Astrocyte (in vitro differentiated cells and primary cell): ENCODE results near the gene PTGFRN. TPM values are rescaled to one million over a fixed set of nuclear protein-coding genes. Genes with fewer than 3 reads are reported as not detected.

Experiments
- DNase-seq: peaks from one replicate; pipeline ENCODE4 v3.0.0-alpha.2; 2010; ENCODE audit warnings: low read depth
- FAIRE-seq: peaks from 2 replicates; lab custom pipeline; 2011; peaks lifted over from hg19 to GRCh38; lab: Jason Lieb, UNC
- H2AFZ ChIP-seq: 2 replicates; pipeline ENCODE4 v1.6.0; 2012; ENCODE audit warnings: low read depth, low read length, inconsistent platforms
- H3K27ac ChIP-seq: 2 replicates; pipeline ENCODE4 v1.5.1; 2011; ENCODE audit warnings: low read depth, low read length, inconsistent platforms
- H3K27me3 ChIP-seq: 2 replicates; pipeline ENCODE4 v1.6.0; 2011; ENCODE audit warnings: low read length, inconsistent platforms; ENCODE audit not compliant: insufficient read depth
- H3K36me3 ChIP-seq: 2 replicates; pipeline ENCODE4 v1.5.1; 2011; ENCODE audit warnings: low read length, inconsistent platforms; ENCODE audit not compliant: insufficient read depth
- H3K4me1 ChIP-seq: 2 replicates; pipeline ENCODE4 v1.5.1; 2011; ENCODE audit warnings: low read length, inconsistent platforms; ENCODE audit not compliant: insufficient read depth
- H3K4me2 ChIP-seq: 2 replicates; pipeline ENCODE4 v1.6.0; 2012; ENCODE audit warnings: low read length, inconsistent platforms
- H3K4me3 ChIP-seq: 2 replicates; pipeline ENCODE4 v1.5.1; 2011; ENCODE audit warnings: low read depth, mild to moderate bottlenecking, low read length, inconsistent platforms; ENCODE audit not compliant: insufficient read depth
- H3K79me2 ChIP-seq: 2 replicates; pipeline ENCODE4 v1.6.0; 2012; ENCODE audit warnings: mild to moderate bottlenecking, low read length, inconsistent platforms; ENCODE audit not compliant: insufficient read depth
- H3K9ac ChIP-seq: 2 replicates; pipeline ENCODE4 v1.6.0; 2012; ENCODE audit warnings: mild to moderate bottlenecking, low read length, inconsistent platforms
- H3K9me3 ChIP-seq: 2 replicates; pipeline ENCODE4 v1.5.1; 2012; ENCODE audit warnings: low read depth, mild to moderate bottlenecking, low read length, inconsistent platforms; ENCODE audit not compliant: insufficient read depth
- H4K20me1 ChIP-seq: 2 replicates; pipeline ENCODE4 v1.6.0; 2012; ENCODE audit warnings: low read length, inconsistent platforms; ENCODE audit not compliant: insufficient read depth
- H3K27ac Mint-ChIP-seq: one replicate; pipeline ENCODE4 v1.8.0; 2021; ENCODE audit warnings: mild to moderate bottlenecking, mixed read lengths; ENCODE audit not compliant: unreplicated experiment
- H3K27me3 Mint-ChIP-seq: one replicate; pipeline ENCODE4 v1.8.0; 2021; ENCODE audit warnings: low read depth, mixed read lengths; ENCODE audit not compliant: unreplicated experiment
- H3K36me3 Mint-ChIP-seq: one replicate; pipeline ENCODE4 v1.8.0; 2021; ENCODE audit warnings: low read depth, mixed read lengths; ENCODE audit not compliant: unreplicated experiment
- H3K4me1 Mint-ChIP-seq: one replicate; pipeline ENCODE4 v1.8.0; 2021; ENCODE audit warnings: low read depth, mixed read lengths; ENCODE audit not compliant: unreplicated experiment
- H3K4me3 Mint-ChIP-seq: one replicate; pipeline ENCODE4 v1.8.0; 2021; ENCODE audit warnings: mild to moderate bottlenecking, moderate library complexity, mixed read lengths; ENCODE audit not compliant: unreplicated experiment
- H3K9me3 Mint-ChIP-seq: one replicate; pipeline ENCODE4 v1.8.0; 2021; ENCODE audit warnings: mild to moderate bottlenecking, mixed read lengths; ENCODE audit not compliant: unreplicated experiment
- EZH2 ChIP-seq: IDR thresholded peaks from 2 replicates; pipeline ENCODE4 v1.6.1; 2012; ENCODE audit warnings: mild to moderate bottlenecking, low read length, inconsistent platforms; ENCODE audit not compliant: insufficient read depth
- total RNA-seq: library from RNA; stranded (reverse); gene quantifications from 2 replicates; pipeline ENCODE4 v1.2.1, GENCODE V29; 2021
- TF ChIP-seq, protein P1 (sequence below): IDR thresholded peaks from 2 replicates; pipeline ENCODE4 v1.5.1; 2011; ENCODE audit warnings: low read depth, mild to moderate bottlenecking, inconsistent platforms, low read length, moderate library complexity; ENCODE audit not compliant: insufficient read depth

The PTGFRN gene
- total RNA-seq, 1 donor from 2014 or later, result 157 TPM

DNA sequence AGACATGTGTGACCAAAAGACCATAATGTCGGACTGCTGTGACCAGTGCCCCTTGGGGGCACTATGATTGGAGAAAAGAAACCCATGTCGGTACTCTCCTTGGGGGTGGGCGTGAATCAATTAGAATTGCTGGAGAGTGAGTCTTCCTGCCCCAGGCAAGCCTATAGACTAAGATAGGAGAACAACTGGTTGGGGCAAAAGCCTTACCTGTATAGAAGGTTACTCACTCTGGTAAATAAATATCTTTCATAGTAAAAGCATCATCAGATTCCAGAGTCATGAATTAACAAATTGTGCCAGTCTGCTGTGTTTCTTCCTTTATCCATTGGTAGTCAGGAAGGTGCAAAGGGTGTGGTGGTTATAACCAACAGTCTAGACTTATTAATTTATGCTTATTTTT, 2.9 kb upstream of the PTGFRN start:
- peaks cover 6% of the 10 kb centered on the region for H4K20me1 ChIP-seq
- H3K4me1 ChIP-seq, result peaks cover 18% of the 10 kb centered on the region
- H3K4me3 Mint-ChIP-seq, result no peak overlapping the region
- H3K27me3 Mint-ChIP-seq, result peaks cover 8% of the 10 kb centered on the region
- TF ChIP-seq, protein P1, sequence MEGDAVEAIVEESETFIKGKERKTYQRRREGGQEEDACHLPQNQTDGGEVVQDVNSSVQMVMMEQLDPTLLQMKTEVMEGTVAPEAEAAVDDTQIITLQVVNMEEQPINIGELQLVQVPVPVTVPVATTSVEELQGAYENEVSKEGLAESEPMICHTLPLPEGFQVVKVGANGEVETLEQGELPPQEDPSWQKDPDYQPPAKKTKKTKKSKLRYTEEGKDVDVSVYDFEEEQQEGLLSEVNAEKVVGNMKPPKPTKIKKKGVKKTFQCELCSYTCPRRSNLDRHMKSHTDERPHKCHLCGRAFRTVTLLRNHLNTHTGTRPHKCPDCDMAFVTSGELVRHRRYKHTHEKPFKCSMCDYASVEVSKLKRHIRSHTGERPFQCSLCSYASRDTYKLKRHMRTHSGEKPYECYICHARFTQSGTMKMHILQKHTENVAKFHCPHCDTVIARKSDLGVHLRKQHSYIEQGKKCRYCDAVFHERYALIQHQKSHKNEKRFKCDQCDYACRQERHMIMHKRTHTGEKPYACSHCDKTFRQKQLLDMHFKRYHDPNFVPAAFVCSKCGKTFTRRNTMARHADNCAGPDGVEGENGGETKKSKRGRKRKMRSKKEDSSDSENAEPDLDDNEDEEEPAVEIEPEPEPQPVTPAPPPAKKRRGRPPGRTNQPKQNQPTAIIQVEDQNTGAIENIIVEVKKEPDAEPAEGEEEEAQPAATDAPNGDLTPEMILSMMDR, result no peak
- TF ChIP-seq EZH2, result no peak
- H3K27ac ChIP-seq, result no peak overlapping the region
- DNase-seq (no peak), FAIRE-seq (no peak)
- peaks cover 15% of the 10 kb centered on the region for H3K79me2 ChIP-seq
- peaks cover 6% of the 10 kb centered on the region for H3K4me1 Mint-ChIP-seq
- no peaks in the 10 kb centered on the region for H3K36me3 Mint-ChIP-seq
- peaks cover 3% of the 10 kb centered on the region for H3K27me3 ChIP-seq
- H3K36me3 ChIP-seq, result no peaks in the 10 kb centered on the region
- H3K27ac Mint-ChIP-seq, result no peak overlapping the region
- no peak overlapping the region for H2AFZ ChIP-seq
- no peak overlapping the region for H3K9ac ChIP-seq
- no peaks in the 10 kb centered on the region for H3K9me3 Mint-ChIP-seq
- no peaks in the 10 kb centered on the region for H3K9me3 ChIP-seq
- H3K4me2 ChIP-seq, result no peak overlapping the region
- H3K4me3 ChIP-seq, result no peak overlapping the region

DNA sequence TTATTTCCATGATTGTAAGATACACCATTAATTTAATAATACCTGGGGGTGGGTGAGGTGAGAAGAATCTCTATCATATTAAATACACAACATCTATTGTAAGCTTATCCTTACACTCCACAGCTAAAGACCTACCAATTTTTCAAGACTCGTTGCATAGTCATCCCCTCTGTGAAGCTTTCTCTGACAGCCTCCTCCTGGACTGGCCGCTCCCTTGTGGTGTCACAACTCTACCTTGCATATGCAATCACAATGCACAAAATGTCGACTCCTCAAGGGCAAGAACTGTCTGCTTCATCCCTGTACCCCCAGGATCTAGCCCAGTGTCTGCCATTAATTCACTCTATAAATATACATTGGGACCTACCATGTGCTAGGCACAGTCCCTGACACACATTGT, 2.4 kb upstream of the PTGFRN start:
- FAIRE-seq, result no peak
- peaks cover 6% of the 10 kb centered on the region for H3K4me1 Mint-ChIP-seq
- H3K36me3 ChIP-seq, result no peaks in the 10 kb centered on the region

DNA sequence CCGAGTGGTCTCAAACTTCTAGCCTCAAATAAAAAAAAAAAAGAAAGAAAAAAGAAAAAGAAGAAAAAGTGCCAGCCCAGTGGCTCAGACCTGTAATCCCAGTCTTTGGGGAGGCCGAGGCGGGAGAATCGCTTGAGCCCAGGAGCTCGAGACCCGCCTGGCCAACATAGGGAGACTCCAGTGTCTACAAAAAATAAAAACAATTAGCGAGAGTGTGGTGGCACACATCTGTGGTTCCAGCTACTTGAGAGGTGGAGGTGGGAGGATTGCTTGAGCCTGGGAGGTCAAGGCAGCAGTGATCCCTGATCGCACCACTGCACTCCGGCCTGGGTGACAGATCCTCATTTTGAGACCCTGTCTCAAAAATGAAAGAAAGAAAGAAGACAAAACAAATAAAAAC, 1.4 kb upstream of the PTGFRN start:
- H3K9me3 ChIP-seq, result no peaks in the 10 kb centered on the region
- Mint-ChIP-seq H3K27ac (no peak overlapping the region), H3K36me3 (no peaks in the 10 kb centered on the region), H3K4me1 (peaks cover 6% of the 10 kb centered on the region), H3K9me3 (no peaks in the 10 kb centered on the region), H3K27me3 (peaks cover 4% of the 10 kb centered on the region), H3K4me3 (peak overlapping the region; percentile 22)
- peaks cover 29% of the 10 kb centered on the region for H3K79me2 ChIP-seq
- DNase-seq (no peak), FAIRE-seq (no peak)
- peaks cover 19% of the 10 kb centered on the region for H3K4me1 ChIP-seq
- no peaks in the 10 kb centered on the region for H3K27me3 ChIP-seq
- H3K36me3 ChIP-seq, result no peaks in the 10 kb centered on the region
- H3K9ac ChIP-seq, result no peak overlapping the region
- H3K4me3 ChIP-seq, result no peak overlapping the region
- TF ChIP-seq, protein P1, result no peak
- no peak overlapping the region for H3K27ac ChIP-seq
- H4K20me1 ChIP-seq, result peaks cover 20% of the 10 kb centered on the region
- no peak overlapping the region for H3K4me2 ChIP-seq
- no peak overlapping the region for H2AFZ ChIP-seq

More for the DNA sequence above, 2.4 kb upstream of the PTGFRN start:
- Mint-ChIP-seq H3K4me3 (no peak overlapping the region), H3K9me3 (no peaks in the 10 kb centered on the region), H3K27ac (no peak overlapping the region), H3K27me3 (peaks cover 6% of the 10 kb centered on the region), H3K36me3 (no peaks in the 10 kb centered on the region)
- Histone ChIP-seq H3K79me2 (peaks cover 20% of the 10 kb centered on the region), H4K20me1 (peaks cover 10% of the 10 kb centered on the region), H3K27me3 (no peaks in the 10 kb centered on the region), H3K4me3 (no peak overlapping the region), H3K9me3 (no peaks in the 10 kb centered on the region), H3K4me1 (peaks cover 19% of the 10 kb centered on the region), H3K27ac (no peak overlapping the region), H3K9ac (no peak overlapping the region), H3K4me2 (no peak overlapping the region), H2AFZ (no peak overlapping the region)
- no peak for TF ChIP-seq EZH2
- TF ChIP-seq, protein P1, result no peak
- DNase-seq, result no peak
